GM21619 (cell line): ENCODE measurements around the gene UBP1.
"Not testable (repeated sequence)": the region's sequence is repeated elsewhere in the genome, so short reads cannot be mapped to it uniquely, and the experiment has no call there.

Experiments
- ATAC-seq: cut with Tn5 transposase; IDR thresholded peaks from one replicate; pipeline ENCODE4 v1.9.1; 2021; ENCODE audit not compliant: unreplicated experiment

The UBP1 gene

DNA sequence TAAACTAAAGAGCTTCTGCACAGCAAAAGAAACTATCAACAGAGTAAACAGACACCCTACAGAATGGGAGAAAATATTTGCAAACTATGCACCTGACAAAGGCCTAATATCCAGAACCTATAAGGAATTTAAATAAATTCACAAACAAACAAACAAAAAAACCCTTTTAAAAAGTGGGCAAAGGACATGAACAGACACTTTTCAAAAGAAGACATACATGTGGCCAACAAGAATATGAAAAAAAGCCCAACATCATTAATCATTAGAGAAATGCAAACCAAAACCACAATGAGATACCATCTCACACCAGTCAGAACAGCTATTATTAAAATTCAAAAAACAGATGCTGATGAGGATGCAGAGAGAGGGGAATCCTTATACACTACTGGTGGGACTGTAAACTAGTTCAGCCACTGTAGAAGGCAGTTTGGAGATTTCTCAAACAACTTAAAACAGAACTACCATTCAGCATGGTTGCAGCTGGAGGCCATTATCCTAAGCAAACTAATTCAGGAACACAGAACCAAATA, 101.2 kb downstream of the UBP1 start:
- ATAC-seq: not testable (repeated sequence)
